HepG2 (cell line): ENCODE data around the gene DCHS2.

Source experiments
- ATF3 ChIP-seq: sonication (generic); formaldehyde crosslinking; IDR thresholded peaks from 2 replicates; pipeline ENCODE4 v1.4.0; 2020; ENCODE audit warnings: missing genetic modification reagents
- CTCF ChIP-seq: sonication (generic); formaldehyde crosslinking; IDR thresholded peaks from 2 replicates; pipeline ENCODE4 v1.5.0; 2020; ENCODE audit warnings: mild to moderate bottlenecking, missing genetic modification reagents, moderate library complexity
- ESRRA ChIP-seq: sonication (generic); formaldehyde crosslinking; IDR thresholded peaks from 2 replicates; pipeline ENCODE4 v1.5.1; 2020; ENCODE audit warnings: mild to moderate bottlenecking, low read depth, missing genetic modification reagents
- POLR2A ChIP-seq, 2 experiments: IDR thresholded peaks; 2 replicates each; pipeline ENCODE4 v1.6.1; 2011; ENCODE audit warnings: low read depth in 2 of 2, low read length in 2 of 2, mild to moderate bottlenecking in 1 of 2, moderate library complexity in 1 of 2; ENCODE audit not compliant: insufficient read depth in 1 of 2
- SUZ12 ChIP-seq: fragments of 150-350 bp; IDR thresholded peaks from 2 replicates; pipeline ENCODE4 v1.6.1; 2014; ENCODE audit warnings: low read depth, low read length

- TF ChIP-seq ATF3 (CRISPR knock-in tag) (no peak), POLR2A (IDR thresholded peaks at IDR 0.05; ENCODE audit: insufficient read depth in 1 of 2, low read depth in 2 of 2, low read length in 2 of 2) (no peak), CTCF (no peak), ESRRA (CRISPR knock-in tag) (no peak), SUZ12 (no peak)
These were observed 156.0 kb downstream of the DCHS2 start for GRCh38 chr4:154335588-154335987.
